ENCODE data around the gene FEM1C. TPM values are rescaled to one million over a fixed set of nuclear protein-coding genes. Genes with fewer than 3 reads are reported as not detected.

The FEM1C gene
- total RNA-seq, 1 donor from 2014 or later, result 19.8 TPM

GRCh38 chr5:115496936-115497576, 47.5 kb downstream of the FEM1C start:
- H3K9me3 Mint-ChIP-seq, result peaks cover 2% of the 10 kb centered on the region
- no peaks in the 10 kb centered on the region for H3K36me3 Mint-ChIP-seq (ENCODE audit: low read depth)
- TF ChIP-seq CTCF (IDR thresholded peaks at IDR 0.05), result no peak
- no peaks in the 10 kb centered on the region for H3K4me1 Mint-ChIP-seq
- intact Hi-C loops (cut with micrococcal nuclease), result no loop called here
- H3K4me3 Mint-ChIP-seq, result no peak overlapping the region
- ChIA-PET CTCF (no interaction called here), POLR2A (no interaction called here)
- ATAC-seq (ENCODE audit: low read depth) (no peak), DNase-seq (no peak)
- H3K27me3 Mint-ChIP-seq, result peaks cover 8% of the 10 kb centered on the region
- no peak overlapping the region for H3K27ac Mint-ChIP-seq

GRCh38 chr5:115494570-115495289, 49.8 kb downstream of the FEM1C start:
- no peak overlapping the region for H3K27ac Mint-ChIP-seq
- H3K4me1 Mint-ChIP-seq, result no peaks in the 10 kb centered on the region
- H3K36me3 Mint-ChIP-seq (ENCODE audit: low read depth), result no peaks in the 10 kb centered on the region
- no peak for TF ChIP-seq CTCF (IDR thresholded peaks at IDR 0.05)
- POLR2A ChIA-PET, result no interaction called here
- ATAC-seq (ENCODE audit: low read depth), result no peak
- DNase-seq, result no peak
- peaks cover 8% of the 10 kb centered on the region for H3K27me3 Mint-ChIP-seq
- no peak overlapping the region for H3K4me3 Mint-ChIP-seq
- peaks cover 2% of the 10 kb centered on the region for H3K9me3 Mint-ChIP-seq
- intact Hi-C loops (cut with micrococcal nuclease), result no loop called here
- CTCF ChIA-PET, result no interaction called here

GRCh38 chr5:115490596-115490995, 54.0 kb downstream of the FEM1C start:
- CTCF ChIA-PET, result no interaction called here
- no peaks in the 10 kb centered on the region for H3K9me3 Mint-ChIP-seq

GRCh38 chr5:115489733-115490132, 54.8 kb downstream of the FEM1C start:
- ChIA-PET POLR2A (no interaction called here), CTCF (no interaction called here)
- H3K9me3 Mint-ChIP-seq, result no peaks in the 10 kb centered on the region
- H3K27ac Mint-ChIP-seq, result no peak overlapping the region
- H3K4me3 Mint-ChIP-seq, result no peak overlapping the region
- H3K36me3 Mint-ChIP-seq (ENCODE audit: low read depth), result no peaks in the 10 kb centered on the region
- no peaks in the 10 kb centered on the region for H3K4me1 Mint-ChIP-seq
- ATAC-seq (ENCODE audit: low read depth) (no peak), DNase-seq (no peak)
- no peak for TF ChIP-seq CTCF (IDR thresholded peaks at IDR 0.05)
- intact Hi-C loops (cut with micrococcal nuclease), result no loop called here
- H3K27me3 Mint-ChIP-seq, result peaks cover 3% of the 10 kb centered on the region

More at GRCh38 chr5:115490596-115490995, 54.0 kb downstream of the FEM1C start:
- POLR2A ChIA-PET, result interaction anchor here (0.9 kb wide), 1 partner anchor 53 kb away, joined by 5 read pairs; the partner anchor contains the start of gene FEM1C
- Mint-ChIP-seq H3K27me3 (peaks cover 3% of the 10 kb centered on the region), H3K4me1 (no peaks in the 10 kb centered on the region), H3K27ac (no peak overlapping the region), H3K4me3 (no peak overlapping the region), H3K36me3 (ENCODE audit: low read depth) (no peaks in the 10 kb centered on the region)
- TF ChIP-seq CTCF (IDR thresholded peaks at IDR 0.05), result no peak
- intact Hi-C loops (cut with micrococcal nuclease), result no loop called here
- ATAC-seq (ENCODE audit: low read depth) (no peak), DNase-seq (no peak)

- Mint-ChIP-seq H3K27me3 (peaks cover under 1% of the 10 kb centered on the region), H3K27ac (no peak overlapping the region), H3K4me1 (no peaks in the 10 kb centered on the region), H3K4me3 (no peak overlapping the region), H3K9me3 (no peaks in the 10 kb centered on the region), H3K36me3 (ENCODE audit: low read depth) (no peaks in the 10 kb centered on the region)
- ChIA-PET CTCF (no interaction called here), POLR2A (no interaction called here)
- no peak for TF ChIP-seq CTCF (IDR thresholded peaks at IDR 0.05)
- DNase-seq (no peak), ATAC-seq (ENCODE audit: low read depth) (no peak)
- intact Hi-C loops (cut with micrococcal nuclease), result no loop called here
Measured at GRCh38 chr5:115487756-115488155, 56.8 kb downstream of the FEM1C start.

Data from activated B cell treated with CpG ODN at 0.5 μM for 24 hours (primary cell).